COLO668 (cell line): Measurements from ENCODE around the gene SPRYD4.
"Not testable (repeated sequence)": the region's sequence is repeated elsewhere in the genome, so short reads cannot be mapped to it uniquely, and the experiment has no call there.

Experiments
- DNase-seq: peaks from one replicate; lab custom pipeline; 2025; ENCODE audit not compliant: unreplicated experiment; lab: John Stamatoyannopoulos, UW

SPRYD4 gene

DNA sequence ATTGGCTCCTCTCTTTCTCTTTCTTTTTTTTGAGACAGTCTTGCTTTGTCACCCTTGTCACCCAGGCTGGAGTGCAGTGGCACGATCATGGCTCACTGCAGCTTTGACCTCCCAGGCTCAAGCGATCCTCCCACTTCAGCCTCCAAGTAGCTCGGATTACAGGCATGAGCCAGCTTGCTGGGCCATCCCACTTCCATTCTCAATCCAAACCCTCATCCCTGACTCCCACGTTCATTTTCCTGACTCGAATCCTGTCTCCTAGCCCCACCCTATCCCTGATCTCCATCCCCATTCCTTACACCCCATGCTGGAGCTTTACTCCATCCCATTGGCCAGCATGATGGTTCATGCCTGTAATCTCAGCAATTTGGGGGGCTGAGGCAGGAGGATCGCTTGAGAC, 7.8 kb downstream of the SPRYD4 start:
- DNase-seq: no peak

DNA sequence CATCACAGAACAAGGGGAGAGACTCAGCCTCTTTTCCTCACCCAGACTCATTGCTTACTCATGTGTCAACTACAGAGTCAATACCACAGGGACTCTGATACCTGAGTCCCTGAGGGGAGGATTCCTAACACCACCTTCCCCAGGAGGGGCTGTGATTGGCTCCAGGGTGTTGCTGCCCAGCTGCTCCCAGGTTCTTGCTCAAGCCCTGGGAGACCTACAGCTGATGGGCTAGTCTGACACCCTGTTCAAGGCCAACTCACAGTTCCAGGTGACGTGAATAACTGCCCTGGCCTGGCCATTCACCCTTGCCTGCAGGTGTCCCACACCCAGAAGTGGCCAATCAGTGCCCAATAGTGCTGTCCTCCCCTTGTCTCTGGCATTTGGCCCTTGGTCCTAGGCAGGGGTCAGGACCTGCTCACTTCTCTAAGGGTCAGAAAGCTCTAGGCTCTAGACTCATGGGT, 8.6 kb downstream of the SPRYD4 start:
- no peak for DNase-seq

DNA sequence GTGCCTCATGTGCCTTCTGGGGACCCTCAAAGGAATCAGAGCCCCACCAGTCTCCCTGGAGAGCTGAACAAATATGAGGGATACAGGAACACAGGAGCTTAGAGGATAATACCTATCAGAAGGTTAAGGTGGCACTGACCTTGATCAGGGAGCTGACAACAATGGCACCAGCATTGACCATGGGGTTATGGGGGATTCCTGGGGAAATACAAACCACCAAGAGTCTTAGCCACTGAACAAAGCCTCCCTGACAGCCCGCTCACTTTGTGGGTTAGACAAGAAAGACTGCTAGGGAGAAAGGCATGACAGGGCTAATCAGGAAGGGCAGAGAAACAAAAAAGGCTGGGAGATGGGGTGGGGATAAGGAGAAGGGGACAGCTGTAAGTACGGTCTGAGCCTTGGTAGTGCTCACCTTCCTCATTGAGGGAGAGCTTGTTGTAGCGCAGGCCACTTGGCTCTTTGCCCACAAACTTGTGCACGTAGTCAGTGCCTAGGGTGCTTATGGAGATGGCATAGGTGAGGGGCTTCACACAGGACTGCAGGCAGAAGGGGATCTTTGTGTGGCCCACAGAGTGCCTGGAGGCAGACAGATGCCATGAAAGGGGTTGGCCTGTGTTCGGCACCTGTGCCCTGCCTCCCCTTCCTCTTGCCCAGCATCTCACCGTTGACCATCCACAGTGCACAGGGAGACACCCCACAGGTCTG, 9.3 kb downstream of the SPRYD4 start:
- no peak for DNase-seq

DNA sequence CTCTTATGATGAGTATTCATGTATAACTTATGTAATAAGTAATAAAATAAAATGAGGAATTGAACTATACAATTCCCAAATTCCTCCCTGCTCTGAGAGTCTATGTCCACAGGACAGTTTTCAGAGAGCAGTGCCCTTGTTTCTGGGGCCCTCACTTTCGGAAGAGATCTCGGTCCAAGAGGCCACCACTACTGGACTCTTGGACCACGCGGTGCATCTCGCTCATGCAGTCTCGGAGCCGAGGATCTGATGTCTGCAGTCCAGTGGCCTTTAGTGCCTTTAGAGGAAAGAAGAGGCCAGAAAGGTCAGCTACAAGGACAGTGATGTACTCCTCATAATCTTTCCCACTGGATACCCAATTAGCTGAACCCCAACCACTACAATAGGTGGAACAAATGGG, 11.2 kb downstream of the SPRYD4 start:
- DNase-seq: no peak

DNA sequence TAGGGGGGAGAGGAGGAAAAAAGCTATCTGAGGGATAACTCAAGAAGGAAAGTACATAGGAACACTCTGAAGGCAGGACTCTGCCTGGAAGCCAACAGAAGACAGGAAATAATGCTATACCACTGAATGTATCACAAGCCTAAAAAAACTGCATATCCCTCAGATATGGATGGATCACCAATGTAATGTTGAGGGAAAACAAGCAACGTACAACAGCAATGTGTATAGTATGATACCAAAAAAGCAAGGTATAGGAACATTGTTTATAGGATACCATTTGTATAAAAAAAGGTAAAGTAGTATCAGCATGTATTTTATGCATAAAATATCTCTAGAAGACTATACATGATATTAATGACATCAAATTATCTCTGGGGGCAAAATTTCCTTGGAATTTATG, 16.2 kb downstream of the SPRYD4 start:
- DNase-seq: no peak

DNA sequence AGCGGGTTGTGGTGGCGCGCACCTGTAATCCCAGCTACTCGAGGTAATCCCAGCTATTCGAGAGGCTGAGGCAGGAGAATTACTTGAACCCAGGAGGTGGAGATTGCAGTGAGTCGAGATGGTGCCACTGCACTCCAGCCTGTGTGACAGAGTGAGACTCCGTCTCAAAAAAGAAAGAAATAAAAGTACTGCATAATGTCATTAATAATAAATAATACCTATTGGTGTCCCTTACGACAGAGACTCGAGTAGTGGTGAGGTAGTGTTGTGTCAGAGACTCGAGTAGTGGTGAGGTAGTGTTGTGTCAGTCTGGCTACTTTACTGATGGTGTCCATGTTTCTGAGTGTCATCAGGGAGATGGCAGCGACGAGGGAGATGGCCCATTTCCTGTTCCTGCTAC, 18.3 kb downstream of the SPRYD4 start:
- no peak for DNase-seq

DNA sequence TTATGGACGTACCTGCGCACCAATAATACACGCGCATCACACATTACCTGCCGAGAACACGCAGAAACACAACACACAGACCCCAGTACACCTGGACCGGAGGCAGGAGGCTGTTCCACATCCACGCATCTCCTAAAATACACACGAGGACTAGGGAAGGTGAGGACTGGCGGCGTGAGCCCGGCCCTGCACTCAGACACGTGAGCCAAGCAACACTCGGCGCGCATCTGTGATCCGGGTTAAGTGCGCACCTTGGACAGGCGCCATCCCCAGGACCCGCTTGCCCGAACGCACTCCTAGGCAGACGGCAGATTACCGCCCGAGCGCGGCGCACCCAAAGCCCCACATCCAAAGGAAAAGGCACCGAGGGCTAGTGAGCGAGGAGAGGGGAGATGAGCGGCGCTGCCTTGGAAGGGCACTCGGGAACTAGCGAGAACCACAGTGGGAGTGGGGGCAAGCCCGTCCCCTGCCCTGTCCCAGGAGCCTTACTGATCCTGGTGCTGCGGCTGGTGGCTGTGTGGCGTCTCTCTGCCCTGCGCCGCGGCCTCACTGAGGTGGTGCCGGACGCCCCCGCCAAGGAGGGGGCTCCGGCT, 19.2 kb downstream of the SPRYD4 start:
- DNase-seq: peak; percentile 59

DNA sequence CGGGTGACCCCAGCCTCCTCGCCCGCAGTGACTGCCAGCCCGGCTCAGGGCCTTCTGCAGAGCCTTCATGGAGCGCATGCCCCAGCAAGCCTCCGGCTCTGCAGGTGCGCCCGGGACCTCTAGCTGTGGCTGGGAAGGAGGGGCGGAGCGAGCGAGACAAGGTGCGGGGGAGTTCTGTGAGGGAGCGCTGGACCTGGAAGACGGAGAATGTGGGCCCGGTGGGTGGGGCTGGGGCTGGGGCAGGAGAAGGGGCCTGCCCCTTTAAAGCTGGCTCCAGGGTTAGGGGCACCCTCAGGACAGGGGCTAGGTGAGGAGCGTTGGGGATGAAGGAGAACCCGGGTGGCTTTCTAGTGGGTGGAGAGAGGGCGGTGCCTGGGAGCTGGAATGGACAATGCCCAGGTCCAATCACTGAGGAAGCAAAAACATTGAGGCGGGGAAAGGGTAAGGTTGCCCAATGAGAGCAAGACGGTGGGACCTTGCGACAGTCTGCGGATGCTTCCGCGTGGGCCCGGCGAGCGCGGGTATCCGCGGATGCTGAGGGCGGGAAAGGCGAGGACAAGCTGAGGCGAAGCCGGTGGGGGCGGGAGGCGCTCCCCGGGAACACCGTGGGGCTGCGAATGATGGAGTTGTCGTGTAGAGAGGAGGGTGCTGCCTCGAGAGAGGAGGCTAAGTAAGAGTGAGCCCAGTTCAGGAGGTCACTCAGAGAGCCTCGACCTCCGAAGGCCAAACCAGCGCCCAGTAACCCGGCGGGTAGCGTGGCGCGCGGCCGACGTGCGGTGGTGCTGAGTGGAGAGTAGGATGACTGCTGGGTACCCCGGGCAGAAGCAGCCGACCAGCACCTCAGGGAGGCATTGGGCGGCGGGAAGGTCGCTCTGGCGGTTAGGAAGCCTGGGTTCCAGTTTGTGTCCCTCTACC, 19.9 kb downstream of the SPRYD4 start, which contains the start of gene GLS2:
TSS of gene GLS2 (minus strand) at position 121 of the 915 bp plus-strand sequence. CDS start at position 78, 43 bp downstream.
- DNase-seq: peak; percentile 82

DNA sequence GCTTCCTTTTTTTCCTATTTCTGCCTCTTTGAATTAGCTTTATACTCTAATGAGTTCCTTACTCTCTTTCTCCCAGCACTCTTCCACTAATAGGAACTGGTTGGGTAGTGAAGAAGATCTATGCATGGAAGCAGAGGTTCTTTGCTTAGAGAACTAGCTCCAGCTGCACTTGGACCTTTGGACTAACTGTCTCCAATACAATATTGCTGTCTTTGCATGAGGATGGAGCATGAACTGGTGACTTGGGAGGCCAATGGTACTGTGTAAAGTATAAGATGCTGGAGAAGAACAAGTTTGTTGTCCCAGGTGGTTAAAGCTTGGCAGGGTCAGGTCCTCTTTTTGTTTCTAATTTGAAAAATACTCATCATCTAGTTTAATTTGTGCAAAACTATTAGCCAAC, 22.0 kb downstream of the SPRYD4 start:
- DNase-seq: no peak

DNA sequence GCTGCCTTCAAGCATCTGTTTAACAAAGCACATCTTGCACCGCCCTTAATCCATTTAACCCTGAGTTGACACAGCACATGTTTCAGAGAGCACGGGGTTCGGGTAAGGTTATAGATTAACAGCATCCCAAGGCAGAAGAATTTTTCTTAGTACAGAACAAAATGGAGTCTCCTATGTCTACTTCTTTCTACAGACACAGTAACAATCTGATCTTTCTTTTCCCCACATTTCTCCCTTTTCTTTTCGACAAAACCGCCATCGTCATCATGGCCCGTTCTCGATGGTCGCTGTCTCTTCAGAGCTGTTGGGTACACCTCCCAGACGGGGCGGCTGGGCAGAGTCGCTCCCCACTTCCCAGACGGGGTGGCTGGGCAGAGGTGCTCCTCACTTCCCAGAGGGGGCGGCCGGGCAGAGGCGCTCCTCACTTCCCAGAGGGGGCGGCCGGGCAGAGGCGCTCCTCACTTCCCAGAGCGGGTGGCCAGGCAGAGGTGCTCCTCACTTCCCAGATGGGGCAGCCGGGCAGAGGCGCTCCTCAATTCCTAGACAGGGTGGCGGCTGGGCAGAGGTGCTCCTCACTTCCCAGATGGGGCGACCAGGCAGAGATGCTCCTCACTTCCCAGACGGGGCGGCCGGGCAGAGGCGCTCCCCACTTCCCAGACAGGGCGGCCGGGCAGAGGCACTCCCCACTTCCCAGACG, 25.2 kb downstream of the SPRYD4 start:
- not testable (repeated sequence) for DNase-seq

DNA sequence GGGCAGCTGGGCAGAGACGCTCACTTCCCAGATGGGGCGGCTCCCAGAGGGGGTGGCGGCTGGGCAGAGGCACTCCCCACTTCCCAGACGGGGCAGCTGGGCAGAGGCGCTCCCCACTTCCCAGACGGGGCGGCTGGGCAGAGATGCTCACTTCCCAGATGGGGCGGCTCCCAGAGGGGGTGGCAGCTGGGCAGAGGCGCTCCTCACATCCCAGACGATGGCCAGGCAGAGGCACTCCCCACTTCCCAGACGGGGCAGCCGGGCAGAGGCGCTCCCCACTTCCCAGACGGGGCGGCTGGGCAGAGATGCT, 25.7 kb downstream of the SPRYD4 start:
- not testable (repeated sequence) for DNase-seq

DNA sequence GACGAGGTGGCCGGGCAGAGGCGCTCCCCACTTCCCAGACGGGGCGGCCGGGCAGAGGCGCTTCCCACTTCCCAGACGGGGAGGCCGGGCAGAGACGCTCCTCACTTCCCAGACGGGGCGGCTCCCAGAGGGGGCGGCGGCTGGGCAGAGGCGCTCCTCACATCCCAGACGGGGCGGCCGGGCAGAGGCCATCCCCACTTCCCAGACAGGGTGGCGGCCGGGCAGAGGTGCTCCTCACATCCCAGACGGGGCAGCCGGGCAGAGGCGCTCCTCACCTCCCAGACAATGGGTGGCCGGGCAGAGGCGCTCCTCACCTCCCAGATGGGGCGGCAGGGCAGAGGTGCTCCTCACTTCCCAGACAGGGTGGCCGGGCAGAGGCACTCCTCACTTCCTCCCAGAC, 26.1 kb downstream of the SPRYD4 start:
- DNase-seq: not testable (repeated sequence)

DNA sequence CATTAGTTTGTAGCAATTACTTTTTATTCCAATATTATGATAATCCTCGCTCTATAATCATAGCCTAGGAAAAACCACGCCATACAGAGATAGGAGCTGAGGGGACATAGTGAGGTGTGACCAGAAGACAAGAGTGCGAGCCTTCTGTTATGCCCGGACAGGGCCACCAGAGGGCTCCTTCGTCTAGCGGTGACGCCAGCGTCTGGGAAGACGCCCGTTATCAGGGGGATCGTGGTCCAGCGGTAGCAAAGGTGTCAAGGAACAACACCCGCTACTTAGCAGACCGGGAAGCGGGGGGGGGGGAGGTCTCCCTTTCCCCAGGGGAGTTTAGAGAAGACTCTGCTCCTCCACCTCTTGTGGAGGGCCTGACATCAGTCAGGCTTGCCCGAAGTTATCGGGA, 28.3 kb downstream of the SPRYD4 start:
- DNase-seq: peak; percentile 1

DNA sequence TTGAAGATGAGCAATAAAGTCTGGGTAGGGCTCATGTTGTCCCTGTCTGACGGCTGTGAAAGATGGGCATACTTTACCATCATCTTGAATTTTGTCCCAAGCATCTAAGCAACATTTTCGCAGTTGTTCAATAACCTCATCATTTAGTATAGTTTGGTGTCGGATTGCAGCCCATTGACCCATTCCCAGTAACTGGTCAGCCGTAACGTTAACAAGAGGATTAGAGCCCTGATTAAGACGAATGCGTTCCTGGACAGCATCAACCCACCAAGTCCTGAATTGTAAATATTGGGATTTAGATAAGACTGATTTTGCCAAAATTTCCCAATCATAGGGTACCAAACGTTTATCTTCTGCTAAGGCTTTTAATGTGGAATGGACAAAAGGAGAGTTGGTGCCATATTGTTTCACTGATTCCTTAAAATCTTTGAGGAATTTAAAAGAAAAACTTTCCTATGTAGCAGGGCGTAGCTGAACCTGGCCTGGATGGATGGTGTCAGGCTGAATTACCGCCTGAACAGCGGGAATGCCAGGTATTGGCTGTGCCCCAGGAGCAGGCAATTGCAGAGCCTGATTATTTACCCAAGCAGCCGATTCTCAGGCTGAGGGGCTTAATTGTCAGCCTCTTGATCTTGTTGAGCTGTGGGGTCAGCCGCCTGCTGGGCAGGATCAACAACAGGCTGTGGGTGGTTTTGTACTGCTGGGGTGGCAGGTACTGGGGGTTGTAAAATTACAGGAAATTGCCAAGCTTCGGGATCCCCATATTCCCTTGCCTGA, 29.9 kb downstream of the SPRYD4 start:
- DNase-seq: not testable (repeated sequence)

DNA sequence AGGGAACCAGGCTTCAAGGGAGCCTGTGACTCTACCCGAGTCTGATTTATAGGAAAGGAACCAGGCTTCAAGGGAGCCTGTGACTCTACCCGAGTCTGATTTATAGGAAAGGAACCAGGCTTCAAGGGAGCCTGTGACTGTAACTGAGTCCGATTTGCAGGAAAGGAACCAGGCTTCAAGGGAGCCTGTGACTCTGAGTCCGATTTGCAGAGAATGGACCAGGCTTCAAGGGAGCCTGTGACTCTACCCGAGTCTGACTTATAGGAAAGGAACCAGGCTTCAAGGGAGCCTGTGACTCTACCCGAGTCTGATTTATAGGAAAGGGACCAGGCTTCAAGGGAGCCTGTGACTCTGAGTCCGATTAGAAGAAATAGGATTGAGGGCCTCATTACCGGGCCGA, 31.1 kb downstream of the SPRYD4 start:
- DNase-seq: not testable (repeated sequence)

DNA sequence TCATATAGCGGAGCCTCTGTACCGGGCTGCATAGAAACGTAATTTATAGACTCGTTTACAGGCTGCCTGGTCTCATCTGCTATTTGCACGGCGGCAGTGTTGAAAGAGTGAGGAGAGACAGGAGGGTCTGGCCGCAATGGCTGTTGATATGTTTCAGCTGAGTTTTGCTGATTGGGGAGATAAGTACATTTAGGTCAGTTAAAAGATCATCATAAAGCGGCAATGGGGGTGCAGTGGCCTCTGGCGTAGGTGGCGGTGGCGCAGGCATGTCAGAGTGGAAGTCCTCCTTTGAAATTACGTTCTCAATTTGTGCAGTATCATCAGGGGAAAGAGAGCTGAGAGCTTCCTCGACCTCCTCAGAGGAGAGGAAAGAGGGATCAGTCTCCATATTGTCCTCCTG, 31.5 kb downstream of the SPRYD4 start:
- DNase-seq: not testable (repeated sequence)

DNA sequence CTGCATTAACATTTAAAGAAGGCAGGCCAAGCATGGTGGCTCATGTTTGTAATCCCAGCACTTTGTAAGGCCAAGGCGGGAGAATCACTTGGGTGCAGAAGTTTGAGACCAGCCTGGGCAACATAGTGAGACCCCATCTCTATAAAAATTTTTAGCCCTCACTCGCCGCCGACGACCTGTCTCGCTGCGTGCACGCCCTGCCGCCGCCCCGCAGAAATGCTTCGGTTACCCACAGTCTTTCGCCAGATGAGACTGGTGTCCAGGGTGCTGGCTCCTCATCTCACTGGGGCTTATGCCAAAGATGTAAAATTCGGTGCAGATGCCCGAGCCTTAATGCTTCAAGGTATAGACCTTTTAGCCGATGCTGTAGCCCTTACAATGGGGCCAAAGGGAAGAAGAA, 42.4 kb downstream of the SPRYD4 start:
- DNase-seq: no peak

DNA sequence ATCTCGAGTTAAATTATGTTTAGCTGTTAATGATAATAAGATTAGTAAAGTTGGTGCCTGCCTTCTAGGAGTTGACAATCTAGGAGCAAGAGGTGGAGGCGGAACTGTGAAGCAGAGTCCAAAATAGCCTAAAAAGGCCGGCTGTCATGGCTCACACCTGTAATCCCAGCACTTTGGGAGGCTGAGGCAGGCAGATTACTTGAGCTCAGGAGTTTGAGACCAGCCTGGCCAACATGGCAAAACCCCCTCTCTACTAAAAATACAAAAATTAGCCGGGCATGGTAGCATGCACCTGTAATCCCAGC, 45.6 kb downstream of the SPRYD4 start:
- DNase-seq: not testable (repeated sequence)

DNA sequence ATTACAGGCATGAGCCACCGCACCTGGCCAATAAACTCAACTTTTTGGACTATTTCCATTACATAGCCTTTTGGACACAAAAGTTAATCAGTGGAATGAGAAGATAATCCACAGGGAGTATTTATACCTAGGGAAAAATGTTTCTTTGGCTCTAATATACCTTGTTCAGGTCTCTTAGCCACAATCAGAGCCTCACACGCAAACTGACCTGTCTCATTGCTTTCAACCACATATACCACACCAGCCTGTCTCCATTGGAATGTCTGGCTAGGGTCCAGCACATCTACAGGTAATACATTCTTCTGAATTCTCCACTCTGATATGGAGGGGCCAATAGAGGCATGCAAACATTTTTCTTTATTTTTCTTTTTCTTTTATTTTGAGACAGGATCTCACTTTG, 49.5 kb downstream of the SPRYD4 start:
- no peak for DNase-seq

DNA sequence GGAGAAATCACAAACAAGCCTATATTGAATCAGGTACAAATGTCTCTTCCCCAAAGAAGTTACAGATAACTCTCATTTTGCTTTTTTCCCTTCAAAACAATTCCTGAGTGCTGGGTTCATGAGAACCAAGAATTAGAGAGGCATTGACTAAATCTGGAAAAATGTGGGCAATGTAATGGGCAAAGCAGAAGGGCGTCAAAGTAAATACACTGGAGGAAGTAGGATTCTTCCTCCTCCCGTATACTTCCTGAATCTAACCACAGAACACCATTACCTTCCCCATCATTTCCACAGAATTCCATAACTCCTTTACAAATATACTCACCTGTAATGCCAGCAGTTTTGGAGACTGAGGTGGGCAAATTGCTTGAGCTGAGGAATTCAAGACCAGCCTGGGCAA, 50.2 kb downstream of the SPRYD4 start:
- DNase-seq: no peak

DNA sequence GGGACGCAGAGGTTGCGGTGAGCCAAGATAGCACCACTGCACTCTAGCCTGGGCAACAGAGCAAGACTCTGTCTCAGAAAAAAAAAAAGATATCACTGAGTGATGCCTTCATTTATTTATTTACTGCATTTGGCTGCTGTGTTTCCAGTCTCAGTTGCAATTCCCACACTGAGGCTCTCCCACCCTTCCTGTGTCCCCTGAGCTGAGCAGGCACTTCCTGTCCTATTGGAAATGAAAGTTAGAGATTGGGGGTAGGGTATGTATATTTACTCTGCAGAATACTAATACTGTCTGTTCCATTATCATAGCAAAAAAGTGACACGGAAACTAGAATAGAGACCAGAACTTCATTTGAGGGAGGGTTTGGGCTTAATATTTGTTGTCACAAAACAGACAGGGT, 51.7 kb downstream of the SPRYD4 start:
- DNase-seq: no peak
